HG02763 (cell line): ENCODE measurements around the gene ABHD17C.
"Not testable (repeated sequence)": the region's sequence is repeated elsewhere in the genome, so short reads cannot be mapped to it uniquely, and the experiment has no call there.

Experiments used
- ATAC-seq: cut with Tn5 transposase; IDR thresholded peaks from one replicate; pipeline ENCODE4 v1.9.1; 2021; ENCODE audit warnings: mild to moderate bottlenecking, moderate library complexity; ENCODE audit not compliant: unreplicated experiment

Gene ABHD17C

GRCh38 chr15:80760960-80761359, 65.8 kb downstream of the ABHD17C start:
- ATAC-seq = no peak

- ATAC-seq = no peak
These were observed 66.6 kb downstream of the ABHD17C start for GRCh38 chr15:80761754-80762153.

- ATAC-seq = not testable (repeated sequence)
These were observed 68.1 kb downstream of the ABHD17C start for GRCh38 chr15:80763235-80763634.

GRCh38 chr15:80764535-80764934, 69.4 kb downstream of the ABHD17C start:
- no peak for ATAC-seq

- no peak for ATAC-seq
These were observed 71.2 kb downstream of the ABHD17C start for GRCh38 chr15:80766275-80766674.

GRCh38 chr15:80768158-80768557, 73.0 kb downstream of the ABHD17C start:
- ATAC-seq = no peak

- ATAC-seq = no peak
These were observed 74.2 kb downstream of the ABHD17C start for GRCh38 chr15:80769153-80769828.

- no peak for ATAC-seq
These were observed 75.0 kb downstream of the ABHD17C start for GRCh38 chr15:80769829-80770705.

GRCh38 chr15:80773122-80773551, 78.0 kb downstream of the ABHD17C start:
- ATAC-seq = no peak

- ATAC-seq = no peak
These were observed 78.8 kb downstream of the ABHD17C start for GRCh38 chr15:80773792-80774352.

- ATAC-seq = no peak
These were observed 79.4 kb downstream of the ABHD17C start for GRCh38 chr15:80774486-80774885.

- ATAC-seq = no peak
These were observed 80.2 kb downstream of the ABHD17C start for GRCh38 chr15:80775338-80775737.

- no peak for ATAC-seq
These were observed 81.4 kb downstream of the ABHD17C start for GRCh38 chr15:80776420-80777045.

- no peak for ATAC-seq
These were observed 82.0 kb downstream of the ABHD17C start for GRCh38 chr15:80777137-80777536.

GRCh38 chr15:80777826-80778620, 82.9 kb downstream of the ABHD17C start:
- ATAC-seq = no peak

- ATAC-seq = no peak
These were observed 83.5 kb downstream of the ABHD17C start for GRCh38 chr15:80778621-80778963.

- ATAC-seq = no peak
These were observed 84.0 kb downstream of the ABHD17C start, which contains the start of gene CEMIP for GRCh38 chr15:80778964-80779657. Gene CEMIP, plus strand, starts transcription at chr15:80779370. Its CDS starts 94,510 bp downstream, at chr15:80873880.

- ATAC-seq = no peak
These were observed 84.7 kb downstream of the ABHD17C start for GRCh38 chr15:80779658-80780415.
